Stimulated activated CD8-positive, alpha-beta memory T cell treated with anti-CD3 and anti-CD28 coated beads, Interleukin-12 subunit alpha, Interleukin-12 subunit beta, amount 100 ng/mL, for 1 hour (primary cell): ENCODE data around the gene STMN1.
"Not testable (repeated sequence)": the region's sequence is repeated elsewhere in the genome, so short reads cannot be mapped to it uniquely, and the experiment has no call there.

Source experiments
- DNase-seq: peaks from one replicate; pipeline ENCODE4 v3.0.0-alpha.2; 2020; ENCODE audit warnings: low read depth

The STMN1 gene

DNA sequence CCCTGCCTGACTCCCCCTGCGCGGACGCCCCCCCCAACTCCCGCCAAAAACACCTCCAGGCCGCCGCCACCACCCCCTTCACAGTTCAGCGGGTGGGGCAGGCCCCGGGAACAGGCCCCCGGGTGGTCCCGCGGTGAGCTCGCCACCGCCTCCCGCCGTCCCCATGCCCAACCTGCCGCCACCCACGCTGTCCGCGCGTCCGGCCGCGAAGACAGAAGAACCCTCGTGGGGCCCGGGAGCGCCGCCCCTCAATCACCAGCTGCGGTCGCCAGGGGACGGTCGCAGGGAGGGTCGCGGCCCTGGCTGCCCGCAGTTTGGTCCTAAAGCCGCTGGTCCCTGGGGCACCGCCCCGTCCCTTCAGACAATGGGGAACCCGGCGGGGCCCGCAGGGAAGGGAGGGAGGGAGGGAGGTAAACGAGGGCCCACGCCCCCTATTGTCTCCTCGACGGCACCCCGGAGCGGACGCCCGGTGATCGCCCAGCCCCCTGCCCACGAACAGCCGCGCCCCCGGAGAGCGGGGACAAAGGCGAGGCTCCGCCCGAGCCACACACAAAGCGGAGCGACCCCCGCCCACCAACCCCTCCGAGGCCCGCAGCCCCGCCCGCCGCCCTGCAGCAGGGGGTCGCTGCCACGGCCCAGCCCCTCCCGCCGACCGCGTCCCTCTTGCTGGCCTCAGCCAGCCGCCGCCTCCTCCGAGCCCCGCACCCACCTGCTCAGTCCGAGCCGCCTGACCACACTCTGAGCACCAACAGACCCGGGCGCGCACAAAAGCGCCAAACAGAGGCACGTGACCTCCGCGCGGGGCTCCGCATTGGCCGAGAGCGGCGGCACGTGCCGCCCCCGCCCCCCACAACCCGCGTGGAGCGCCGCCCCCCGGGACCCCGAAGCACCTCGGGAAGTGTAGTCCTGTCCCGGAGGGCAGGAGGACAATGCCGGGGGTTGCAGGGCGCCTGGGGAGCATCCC lies at the start of gene STMN1:
STMN1 (minus strand) TSS at position 740 of the 964 bp plus-strand sequence. CDS start 1,743 bp downstream, outside the sequence.
- DNase-seq = peak; percentile 80

DNA sequence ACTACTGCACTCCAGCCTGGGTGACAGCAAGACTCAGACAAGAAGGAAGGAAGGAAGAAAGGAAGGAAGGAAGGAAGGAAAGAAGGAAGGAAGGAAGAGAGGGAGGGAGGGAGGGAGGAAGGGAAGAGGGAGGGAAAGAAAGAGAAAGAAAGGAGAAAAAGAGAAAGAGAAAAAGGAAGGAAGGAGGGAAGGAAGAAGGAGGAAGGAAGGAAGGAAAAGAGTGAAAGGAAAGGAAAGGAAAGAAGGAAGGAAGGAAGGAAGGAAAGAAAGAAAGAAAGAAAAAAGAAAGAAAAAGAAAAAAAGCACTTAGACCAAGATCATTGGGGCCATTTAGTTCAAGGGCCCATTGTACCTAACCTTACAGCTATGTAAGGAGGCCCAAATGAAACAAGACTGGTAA lies 49.3 kb upstream of the STMN1 start:
- DNase-seq = no peak

DNA sequence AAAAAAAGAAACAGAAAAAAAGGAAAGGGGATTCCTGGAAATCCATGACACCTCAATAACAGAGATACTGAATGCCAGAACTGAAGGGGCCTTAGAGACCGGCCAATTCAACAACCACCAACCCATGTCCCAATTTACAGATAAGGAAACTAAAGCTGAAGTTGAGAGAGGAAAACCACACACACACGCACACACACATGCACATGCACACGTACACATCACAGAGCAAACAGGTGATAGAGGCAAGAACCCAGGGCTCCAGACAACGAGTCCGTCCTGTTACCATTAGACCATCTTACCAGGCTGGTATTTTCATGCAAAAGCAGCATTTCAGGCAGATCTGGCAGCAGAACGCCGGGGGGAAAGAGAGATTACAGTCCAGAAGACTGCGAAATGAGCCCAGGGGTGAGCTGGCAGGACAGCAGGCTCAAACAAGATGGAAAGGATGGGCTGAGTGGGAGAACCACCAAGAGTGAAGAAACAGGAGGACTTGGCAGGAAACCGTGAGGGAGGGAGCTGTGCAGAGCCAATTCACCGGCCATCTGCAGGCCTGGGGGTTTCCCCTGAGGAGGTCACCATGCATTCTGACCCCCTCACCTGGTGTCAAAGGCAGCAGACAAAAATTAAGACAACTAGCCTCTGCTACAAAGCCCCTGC lies 48.2 kb upstream of the STMN1 start:
- DNase-seq = no peak

DNA sequence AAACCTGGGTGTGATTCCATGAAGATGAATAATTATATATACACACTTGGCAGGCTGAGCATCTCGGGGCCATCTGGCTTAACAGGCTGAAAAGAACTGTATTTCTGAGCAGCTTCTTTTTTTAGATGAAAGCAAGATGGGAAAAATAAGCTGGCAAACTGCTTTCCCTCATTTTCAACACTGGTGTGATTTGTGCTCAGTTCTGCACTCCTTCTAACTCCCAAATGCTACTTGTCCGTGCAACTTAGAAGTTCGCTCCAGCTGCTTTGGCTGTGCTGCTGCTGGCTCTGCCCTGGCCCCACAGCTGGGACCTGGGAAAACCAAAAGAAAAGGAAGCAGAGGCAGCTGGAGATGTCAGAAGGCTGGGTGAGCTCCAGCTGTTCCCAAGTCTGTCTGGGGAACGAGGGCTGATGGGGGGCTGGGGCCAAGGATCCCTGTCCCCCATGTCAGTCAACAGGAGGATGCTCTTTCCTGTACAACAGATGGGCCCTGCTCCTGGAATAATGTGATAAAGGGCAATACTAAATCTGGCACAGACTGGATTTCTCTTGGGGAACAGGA lies 46.7 kb upstream of the STMN1 start:
- DNase-seq = no peak

DNA sequence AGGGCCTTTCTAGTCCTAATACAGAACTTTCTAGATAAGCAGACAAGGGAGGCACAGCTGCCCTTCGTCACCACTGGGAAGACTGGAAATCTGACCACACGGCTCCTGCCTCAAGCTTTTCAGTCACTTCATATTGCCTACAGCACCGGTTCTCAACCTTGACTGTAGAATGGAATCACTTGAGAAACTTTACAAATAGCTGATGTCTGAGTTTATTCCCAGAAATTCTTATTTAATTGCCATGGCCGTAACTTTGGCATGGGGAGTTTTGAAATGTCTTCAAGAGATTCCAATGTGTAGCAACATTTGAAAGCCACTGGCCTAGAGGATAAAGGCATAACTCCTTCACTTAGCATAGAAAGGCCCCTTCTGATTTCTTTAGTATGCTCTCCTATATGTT lies 42.4 kb upstream of the STMN1 start:
- no peak for DNase-seq

DNA sequence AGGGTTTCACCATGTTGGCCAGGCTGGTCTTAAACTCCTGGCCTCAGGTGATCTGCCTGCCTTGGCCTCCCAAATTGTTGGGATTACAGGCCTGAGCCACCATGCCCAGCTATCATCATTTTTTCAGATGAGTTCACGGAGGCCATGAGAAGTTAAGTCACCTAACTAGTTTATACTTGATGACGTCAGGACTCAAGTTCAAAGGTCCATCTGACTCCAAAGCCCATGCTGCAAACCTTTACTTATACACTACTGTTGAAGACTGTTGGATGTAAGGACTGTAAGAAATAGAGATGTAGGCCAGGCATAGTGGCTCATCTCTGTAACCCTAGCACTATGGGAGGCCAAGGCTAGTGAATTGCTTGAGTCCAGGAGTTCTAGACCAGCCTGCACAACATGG lies 40.8 kb upstream of the STMN1 start:
- DNase-seq = no peak

DNA sequence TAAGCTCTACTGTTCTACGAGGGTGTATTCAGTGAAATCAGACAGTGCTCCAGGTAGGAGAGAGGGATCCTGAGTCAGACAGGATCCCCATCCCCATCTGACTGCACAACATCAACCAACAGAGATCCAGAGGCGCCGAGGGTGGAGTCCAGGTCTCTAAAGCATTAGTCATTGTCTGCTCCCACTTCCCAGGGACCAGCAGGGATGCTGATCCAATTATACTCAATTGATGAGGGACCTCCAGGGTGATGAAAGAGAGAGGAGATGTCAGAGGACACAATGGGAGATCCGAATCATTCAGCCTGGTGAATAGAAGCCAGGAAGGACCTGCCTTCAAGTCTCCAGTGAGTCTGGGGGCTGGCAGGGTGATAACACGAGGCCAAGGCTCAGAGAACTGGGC lies 39.5 kb upstream of the STMN1 start:
- no peak for DNase-seq

DNA sequence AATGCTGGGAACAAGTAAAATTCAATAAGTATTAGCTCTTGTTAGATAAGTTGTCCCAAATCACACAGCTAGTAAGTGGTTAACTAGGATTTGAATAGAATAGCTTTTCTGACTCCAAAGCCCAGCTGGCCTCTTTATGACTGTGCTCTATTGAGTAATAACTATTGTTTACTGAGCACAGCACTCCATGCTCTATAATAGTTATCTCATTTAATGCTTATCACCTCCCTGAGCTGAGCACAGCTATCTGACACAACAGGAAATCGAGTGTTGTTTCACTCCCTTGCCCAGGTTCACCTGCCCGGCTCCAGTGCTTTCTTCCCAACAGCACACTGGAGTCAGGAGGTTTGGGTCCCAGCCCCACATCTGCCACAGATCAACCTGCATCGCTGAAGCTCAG lies 38.8 kb upstream of the STMN1 start:
- no peak for DNase-seq

DNA sequence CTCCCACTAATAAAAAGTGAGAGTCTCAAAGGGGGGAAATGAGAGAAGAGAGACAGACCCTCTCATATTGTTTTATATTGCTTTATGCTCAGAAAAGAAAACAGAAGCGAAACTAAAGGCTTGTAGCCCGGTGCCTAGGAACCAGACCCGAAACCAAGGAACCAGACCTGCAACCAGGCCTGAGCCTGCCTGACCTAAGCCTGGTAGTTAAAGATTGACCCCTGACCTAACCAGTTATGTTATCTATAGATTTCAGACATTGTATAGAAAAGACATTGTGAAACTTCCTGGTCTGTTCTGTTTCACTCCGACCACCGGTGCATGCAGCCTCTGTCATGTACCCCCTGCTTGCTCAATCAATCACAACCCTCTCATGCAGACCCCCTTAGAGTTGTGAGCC lies 37.3 kb upstream of the STMN1 start:
- DNase-seq = not testable (repeated sequence)

DNA sequence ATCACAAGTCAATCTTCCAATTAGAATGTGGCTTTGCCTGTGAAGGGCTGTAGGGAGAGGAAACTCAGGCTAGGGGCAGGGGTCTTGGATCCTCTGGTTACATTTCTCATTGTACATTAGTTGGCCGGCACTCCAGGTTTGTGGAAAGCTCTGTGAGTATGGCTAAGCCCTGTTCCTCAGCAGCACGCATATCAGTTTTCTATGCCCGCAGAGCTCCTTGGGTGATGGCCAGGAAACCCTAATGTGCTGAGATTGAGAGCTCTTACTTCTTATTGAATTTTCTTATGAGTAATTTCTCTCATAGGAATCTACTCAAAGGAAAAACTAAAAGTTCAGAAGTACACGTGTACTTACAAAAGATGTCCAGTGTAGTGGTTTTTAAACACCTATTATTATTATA lies 30.7 kb upstream of the STMN1 start:
- no peak for DNase-seq

DNA sequence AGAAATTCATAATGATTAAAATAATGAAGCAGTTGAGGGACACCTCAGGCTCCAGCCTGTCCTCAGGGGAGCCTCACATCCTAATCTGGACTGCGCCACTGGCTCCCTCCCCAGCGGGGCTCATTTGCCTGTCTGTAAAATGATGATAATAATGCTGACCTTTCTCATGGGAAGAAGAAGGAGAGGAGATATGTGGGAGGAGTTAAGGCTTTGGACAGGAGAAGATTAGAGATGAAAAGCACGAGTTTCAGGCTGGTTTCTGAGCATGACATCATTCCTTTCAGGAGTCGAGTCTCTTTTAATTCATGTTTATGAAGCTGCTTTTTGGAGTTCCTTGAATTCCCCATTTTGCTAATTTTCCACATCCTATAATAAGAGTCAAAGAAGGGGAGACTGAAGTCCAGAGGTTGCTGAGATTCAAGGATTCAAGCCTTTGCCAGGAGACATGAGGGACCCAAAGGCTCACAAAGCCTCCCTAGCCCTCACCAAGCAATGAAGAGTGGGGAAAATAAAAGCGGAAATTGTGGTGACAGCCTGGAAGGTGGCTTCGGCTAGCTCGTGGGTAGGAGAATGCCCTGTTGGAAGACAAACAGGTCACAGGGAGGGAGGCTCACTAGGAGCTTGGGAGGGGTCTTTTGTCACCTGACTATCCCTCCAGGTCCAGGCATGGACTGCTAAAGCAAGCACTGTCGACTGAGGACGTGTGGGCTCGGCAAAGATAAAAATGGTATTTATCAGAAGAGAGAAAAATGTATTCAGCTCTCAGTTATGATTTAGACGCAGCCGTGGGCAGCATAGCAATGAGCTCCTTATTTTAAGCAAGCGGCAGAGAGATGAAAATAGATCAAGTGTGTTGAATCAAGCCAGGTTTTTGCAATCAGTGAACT lies 27.5 kb upstream of the STMN1 start:
- DNase-seq = no peak

DNA sequence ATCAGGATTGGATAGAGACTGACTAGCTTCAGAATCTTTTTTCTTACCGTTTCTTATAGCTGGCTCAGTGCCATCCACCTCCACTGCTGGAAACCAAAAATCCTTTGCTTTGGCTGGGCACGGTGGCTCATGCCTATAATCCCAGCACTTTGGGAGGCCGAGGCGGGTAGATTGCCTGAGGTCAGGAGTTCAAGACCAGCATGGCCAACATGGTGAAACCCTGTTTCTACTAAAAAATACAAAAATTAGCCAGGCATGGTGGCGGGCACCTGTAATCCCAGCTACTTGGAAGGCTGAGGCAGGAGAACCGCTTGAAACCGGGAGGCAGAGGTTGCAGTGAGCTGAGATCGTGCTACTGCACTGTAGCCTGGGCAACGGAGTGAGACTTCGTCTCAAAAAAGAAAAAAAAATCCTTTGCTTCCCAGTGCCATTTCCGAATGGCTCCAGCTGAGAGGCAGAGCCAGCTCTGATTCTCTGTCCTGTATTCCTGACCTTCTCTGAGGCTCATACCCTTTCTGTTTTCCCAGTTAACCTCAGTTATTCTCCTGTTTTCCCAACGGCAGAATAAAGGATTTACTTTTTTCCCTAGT lies 26.7 kb upstream of the STMN1 start:
- not testable (repeated sequence) for DNase-seq

DNA sequence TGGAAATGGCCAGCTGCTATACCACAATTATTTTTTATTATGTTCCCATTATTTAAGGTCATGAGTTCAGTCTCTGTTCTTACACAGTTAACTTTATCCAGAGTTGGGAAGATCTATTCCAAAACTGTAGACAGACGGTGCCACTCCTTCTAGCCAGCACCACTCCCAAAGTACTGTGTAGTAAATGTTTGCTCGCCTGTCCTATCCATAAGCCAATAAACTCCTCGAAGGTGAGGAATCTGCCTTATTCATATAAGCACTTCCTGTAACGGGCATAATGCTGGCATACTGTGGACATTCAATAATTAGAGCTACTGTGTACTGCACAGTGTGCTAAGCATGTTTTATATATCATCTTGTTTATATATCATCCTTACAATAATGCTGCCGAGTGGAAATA lies 26.1 kb upstream of the STMN1 start:
- no peak for DNase-seq

DNA sequence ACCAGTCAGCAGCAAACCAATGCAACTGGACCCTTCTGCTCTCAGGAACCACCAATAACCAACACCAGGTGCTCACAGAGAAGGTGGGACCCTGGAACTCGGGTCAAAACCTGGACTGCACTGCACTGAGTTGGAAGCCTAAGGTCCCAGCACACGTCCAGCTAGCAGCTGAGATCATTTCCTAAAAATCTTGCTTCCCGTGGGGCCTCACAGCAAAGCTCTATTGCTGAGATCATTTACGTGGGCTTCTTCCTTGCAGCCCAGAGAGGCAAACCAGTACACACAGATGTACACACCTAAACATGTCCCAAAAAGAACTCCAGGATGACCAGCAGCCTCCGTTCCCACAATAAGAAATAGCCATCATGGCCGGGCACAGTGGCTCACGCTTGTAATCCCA lies 22.8 kb upstream of the STMN1 start:
- DNase-seq = no peak

DNA sequence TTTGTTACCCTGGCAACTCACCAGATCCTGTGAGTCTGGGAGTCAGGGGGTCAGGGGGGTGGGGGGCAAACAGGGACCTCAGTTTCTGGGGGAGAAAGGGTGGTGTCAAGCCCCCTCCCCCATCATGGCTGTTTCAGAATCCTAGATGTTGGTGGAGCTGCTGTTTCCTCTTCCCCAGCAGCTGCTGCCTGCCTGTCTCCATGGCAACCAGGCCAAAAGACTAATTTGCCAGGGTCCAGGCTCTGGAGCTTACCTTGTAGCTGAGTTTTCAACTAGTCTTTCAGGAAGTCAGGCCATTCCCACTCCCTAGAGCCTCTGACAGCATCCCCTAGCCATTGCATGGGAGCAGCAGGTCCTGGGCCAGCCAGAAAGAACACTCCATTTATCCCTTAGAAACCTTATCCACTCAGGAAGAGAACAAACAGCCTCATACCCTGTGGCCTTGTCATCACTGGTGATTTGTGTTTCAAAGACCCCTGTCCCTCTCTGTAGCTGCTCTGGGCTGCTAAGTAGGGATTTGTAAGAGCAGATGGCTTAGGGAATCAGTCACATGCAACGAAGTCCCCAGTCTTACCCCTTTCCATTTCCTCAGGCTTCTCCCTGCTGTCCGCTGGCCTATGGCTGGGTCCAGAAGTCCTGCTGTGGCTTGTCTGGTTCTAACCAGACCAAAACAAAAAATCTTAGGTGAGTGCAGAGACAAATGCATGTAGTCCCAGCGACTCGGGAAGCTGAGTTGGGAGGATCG lies 21.5 kb upstream of the STMN1 start:
- no peak for DNase-seq

DNA sequence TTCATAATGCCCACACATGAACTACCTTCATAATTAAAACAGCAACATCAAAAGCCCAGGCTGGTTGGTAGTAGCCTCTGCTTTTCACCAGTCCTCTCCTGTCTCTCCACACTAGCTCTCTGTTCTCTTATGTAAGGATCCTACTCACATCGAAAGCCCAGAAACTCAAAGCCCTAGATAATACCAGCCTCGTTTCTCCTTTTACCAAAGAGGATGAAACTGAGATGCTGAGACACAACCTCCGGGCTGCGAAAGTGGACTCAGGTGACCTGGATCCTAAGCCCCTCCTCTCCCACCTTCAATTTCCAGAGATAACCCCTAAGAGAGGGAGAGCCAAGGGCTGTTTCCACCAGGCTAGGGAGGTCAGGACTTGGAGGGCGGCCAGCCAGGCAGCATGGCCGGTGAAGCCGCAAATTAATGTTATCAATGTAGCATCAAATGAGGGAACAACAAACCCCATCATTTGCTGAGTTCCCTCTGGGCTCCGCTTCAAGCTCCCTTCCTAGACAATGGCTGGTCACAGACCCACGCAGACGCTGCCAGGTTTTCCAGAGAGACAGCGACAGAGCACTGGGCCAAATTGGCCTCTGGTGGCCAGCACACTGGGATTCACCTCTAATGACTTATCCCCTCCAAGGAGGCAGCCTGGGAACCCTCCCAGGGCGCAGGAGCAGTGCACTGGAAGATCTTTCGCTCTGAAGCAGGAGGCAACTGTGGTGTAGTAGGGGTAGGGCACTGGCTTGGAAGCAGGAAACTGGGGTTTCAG lies 20.7 kb upstream of the STMN1 start:
- DNase-seq = no peak

DNA sequence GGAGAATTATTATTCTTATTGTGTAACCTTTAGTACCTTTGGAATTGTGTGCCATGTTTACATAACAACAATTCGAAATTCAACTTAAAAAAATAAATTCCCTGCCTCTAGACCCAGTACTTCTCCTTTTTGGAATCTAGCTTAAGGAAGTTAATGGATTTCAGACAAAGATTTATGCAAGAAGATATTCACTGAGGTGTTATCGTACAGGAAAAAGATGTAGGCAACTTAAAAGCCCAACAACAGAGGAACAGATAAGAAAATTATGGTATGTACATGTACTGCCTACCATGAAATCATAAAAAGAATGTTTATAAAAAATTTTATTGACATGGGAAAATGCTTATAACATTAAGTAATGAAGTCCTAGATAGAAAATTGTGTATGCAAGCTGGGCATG lies 18.2 kb upstream of the STMN1 start:
- no peak for DNase-seq

DNA sequence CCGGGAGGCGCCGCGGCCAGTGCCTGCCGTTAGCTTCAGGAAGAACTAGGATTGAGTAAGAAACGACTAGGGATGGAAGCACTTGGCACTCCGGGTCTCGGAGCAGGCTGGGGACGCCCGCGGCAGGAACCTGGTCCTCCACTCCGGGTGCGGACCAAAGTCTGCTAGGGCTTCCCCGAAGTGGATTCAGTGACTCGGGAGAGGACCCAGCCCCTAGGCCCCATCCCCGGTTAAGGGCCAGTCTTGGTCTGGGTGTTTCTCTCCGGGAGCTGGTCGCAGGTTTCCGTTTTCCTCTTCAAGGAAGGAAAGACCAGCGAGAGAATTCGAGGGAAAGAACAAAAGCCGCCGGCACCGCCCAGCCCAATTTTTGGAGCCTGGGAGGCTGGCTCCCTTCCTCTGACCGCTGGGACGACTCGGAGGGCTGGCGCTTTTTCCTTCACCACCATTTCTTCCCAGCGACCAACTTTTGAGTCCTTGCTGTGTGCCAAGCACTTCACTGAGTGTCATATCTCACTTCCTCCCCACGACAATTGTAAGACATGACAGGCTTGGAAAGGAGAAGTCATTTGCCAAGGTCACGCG lies 16.8 kb upstream of the STMN1 start:
- DNase-seq = no peak

DNA sequence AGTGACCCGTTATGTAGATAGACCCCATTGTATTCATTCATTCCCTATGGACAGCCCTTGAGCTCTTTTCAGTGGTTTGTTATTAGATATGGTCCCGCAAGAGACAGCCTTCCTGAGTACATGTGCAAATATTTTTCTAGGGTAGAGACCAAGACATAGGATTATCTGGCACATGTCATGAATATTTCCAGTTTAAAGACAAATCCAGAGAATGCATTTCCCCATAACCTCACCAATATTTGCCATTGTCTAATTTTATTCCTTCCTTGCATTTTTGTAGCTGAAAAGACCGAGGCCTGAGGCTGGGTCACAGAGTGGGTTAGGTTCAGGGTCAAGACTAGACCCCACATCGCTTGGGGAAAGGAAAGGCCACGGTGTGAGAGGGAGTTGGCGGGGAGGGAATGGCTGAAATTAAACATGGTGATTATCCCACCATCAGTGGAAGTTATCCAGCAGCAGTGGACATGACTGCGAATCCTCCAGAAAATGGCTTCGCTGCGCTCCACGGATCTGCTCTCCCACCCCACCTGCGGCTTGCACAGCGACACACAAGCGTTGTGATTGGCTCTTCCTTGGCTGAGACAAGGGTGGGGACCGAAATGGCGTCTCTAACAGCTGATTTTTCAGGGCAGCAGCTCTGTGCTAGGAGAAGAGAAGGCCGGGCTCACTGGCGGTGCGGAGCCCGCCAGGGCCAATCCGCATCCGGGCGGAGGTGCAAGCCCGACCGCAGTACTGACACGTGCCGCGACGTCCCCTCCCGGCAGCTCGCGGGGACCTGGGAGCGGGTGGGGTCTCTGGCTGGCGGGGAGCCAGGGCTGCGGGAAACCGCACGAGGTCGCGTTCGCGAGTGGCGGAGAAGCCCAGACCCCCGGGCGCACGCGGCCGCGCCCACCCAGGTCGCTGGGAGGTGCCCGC lies 16.1 kb upstream of the STMN1 start:
- DNase-seq = no peak
